PC-3 (cell line): ENCODE measurements around the gene OXCT1. TPM values are rescaled to one million over a fixed set of nuclear protein-coding genes. Genes with fewer than 3 reads are reported as not detected.

Source experiments
- ATAC-seq: fragments of 200-7000 bp; cut with Tn5 transposase; 2 replicates; pipeline ENCODE4 v1.9.1; 2020; ENCODE audit warnings: mild to moderate bottlenecking, moderate library complexity
- BruUV-seq: library from RNA; stranded (reverse); fragments of 400-500 nt; replicated peaks from 2 replicates; lab custom pipeline; 2021; lab: Mats Ljungman, UMichigan
- CTCF ChIA-PET: fragments of 300-600 bp; sonication (Branson Sonifier 250); formaldehyde crosslinking; loops from one replicate; lab custom pipeline; 2022; ENCODE audit warnings: antibody characterized with exemption; lab: Charles Lee
- POLR2A ChIA-PET: fragments of 300-600 bp; sonication (Branson Sonifier 250); formaldehyde crosslinking; loops from one replicate; lab custom pipeline; 2022; ENCODE audit warnings: antibody characterized with exemption; ENCODE audit not compliant: unreplicated experiment; lab: Charles Lee
- DNase-seq: peaks from one replicate; pipeline ENCODE4 v3.0.0-alpha.2; 2015
- H2AFZ ChIP-seq: fragments of 300-600 bp; sonication (generic); 2 replicates; pipeline ENCODE4 v1.6.0; 2016; ENCODE audit warnings: antibody characterized with exemption, low read length
- H3F3A ChIP-seq: fragments of 300-600 bp; sonication (generic); one replicate; pipeline ENCODE4 v1.6.0; 2017; ENCODE audit warnings: antibody characterized with exemption, low read length, control low read depth, mild to moderate bottlenecking; ENCODE audit not compliant: unreplicated experiment
- H3K27ac ChIP-seq: fragments of 300-600 bp; sonication (generic); 2 replicates; pipeline ENCODE4 v1.5.1; 2016; ENCODE audit warnings: mild to moderate bottlenecking, low read length
- H3K27me3 ChIP-seq: fragments of 300-600 bp; sonication (generic); 2 replicates; pipeline ENCODE4 v1.6.1; 2016; ENCODE audit warnings: low read length, mixed read lengths
- H3K36me3 ChIP-seq: fragments of 300-600 bp; sonication (generic); 2 replicates; pipeline ENCODE4 v1.6.1; 2016; ENCODE audit warnings: low read depth, mixed run types, low read length, mixed read lengths
- H3K4me1 ChIP-seq: fragments of 300-600 bp; sonication (generic); 2 replicates; pipeline ENCODE4 v1.5.1; 2016; ENCODE audit warnings: low read length; ENCODE audit not compliant: insufficient read depth
- H3K4me2 ChIP-seq: fragments of 300-600 bp; sonication (generic); 2 replicates; pipeline ENCODE4 v1.6.0; 2016; ENCODE audit warnings: low read length
- H3K4me3 ChIP-seq: fragments of 300-600 bp; sonication (generic); 2 replicates; pipeline ENCODE4 v1.5.1; 2016; ENCODE audit warnings: mild to moderate bottlenecking, low read length, mixed read lengths
- H3K79me2 ChIP-seq: fragments of 300-600 bp; sonication (generic); 2 replicates; pipeline ENCODE4 v1.6.1; 2017; ENCODE audit warnings: low read length, mixed read lengths
- H3K9ac ChIP-seq: fragments of 300-600 bp; sonication (generic); 2 replicates; pipeline ENCODE4 v1.6.0; 2016; ENCODE audit warnings: mild to moderate bottlenecking, low read length
- H3K9me2 ChIP-seq: fragments of 300-600 bp; sonication (generic); replicated peaks from 2 replicates; pipeline ENCODE4 v1.6.1; 2016; ENCODE audit warnings: mixed run types, low read length, mixed read lengths
- H3K9me3 ChIP-seq: fragments of 300-600 bp; sonication (generic); 2 replicates; pipeline ENCODE4 v1.6.1; 2016; ENCODE audit warnings: low read length, mixed read lengths
- H4K20me1 ChIP-seq: fragments of 300-600 bp; sonication (generic); 2 replicates; pipeline ENCODE4 v1.6.1; 2016; ENCODE audit warnings: low read length, mixed read lengths
- EZH2 ChIP-seq: fragments of 300-600 bp; sonication (generic); IDR thresholded peaks from one replicate; pipeline ENCODE4 v1.6.1; 2017; ENCODE audit warnings: antibody characterized with exemption, mild to moderate bottlenecking, low read length; ENCODE audit not compliant: unreplicated experiment
- EZH2phosphoT487 ChIP-seq: fragments of 300-600 bp; sonication (generic); IDR thresholded peaks from 2 replicates; pipeline ENCODE4 v1.6.1; 2018; ENCODE audit warnings: mild to moderate bottlenecking, antibody characterized with exemption, low read length, borderline replicate concordance
- intact Hi-C: fragments of 100-400 bp; cut with micrococcal nuclease; formaldehyde crosslinking; loops from 2 replicates; pipeline ENCODE4 v1.9.0; 2023
- total RNA-seq: library from RNA; depleted of rRNA; stranded (reverse); fragments of >200 nt; gene quantifications from 2 replicates; pipeline ENCODE4 v1.2.3, GENCODE V29; 2014
- TF ChIP-seq, protein P1 (sequence below): fragments of 300-600 bp; sonication (generic); conservative IDR thresholded peaks from 2 replicates; pipeline ENCODE4 v1.5.1; 2017; ENCODE audit warnings: antibody characterized with exemption, low read depth, mild to moderate bottlenecking, low read length

The OXCT1 gene
- total RNA-seq, 1 experiment from 2014 or later = 25.5 TPM

DNA sequence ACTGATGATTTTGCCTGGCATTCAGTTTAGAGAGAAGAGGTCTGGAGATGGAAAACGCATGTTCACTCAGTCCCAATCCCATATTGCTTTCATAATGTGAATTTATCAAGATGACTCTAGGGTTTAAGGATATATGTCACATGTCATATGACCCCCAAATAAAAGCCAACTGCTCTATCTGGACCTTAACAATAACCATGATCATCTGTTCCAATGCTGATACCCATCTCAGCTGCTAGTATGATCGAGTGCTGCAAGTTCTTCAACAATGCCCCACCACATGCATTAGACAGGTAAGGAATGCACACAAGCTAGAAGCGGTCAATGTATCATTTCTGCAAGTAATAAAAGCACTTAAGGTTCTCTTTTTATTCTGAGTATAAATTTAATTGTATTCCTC is 91.8 kb downstream of the OXCT1 start:
- H3K27me3 ChIP-seq = no peaks in the 10 kb centered on the region
- H3K9me3 ChIP-seq = no peaks in the 10 kb centered on the region
- no peaks in the 10 kb centered on the region for H4K20me1 ChIP-seq
- DNase-seq (no peak), ATAC-seq (no peak)
- no peaks in the 10 kb centered on the region for H3K4me1 ChIP-seq
- no peak overlapping the region for H3K4me3 ChIP-seq
- no peaks in the 10 kb centered on the region for H3K9me2 ChIP-seq
- H3K36me3 ChIP-seq = no peaks in the 10 kb centered on the region
- no peak for TF ChIP-seq EZH2
- TF ChIP-seq, protein P1, sequence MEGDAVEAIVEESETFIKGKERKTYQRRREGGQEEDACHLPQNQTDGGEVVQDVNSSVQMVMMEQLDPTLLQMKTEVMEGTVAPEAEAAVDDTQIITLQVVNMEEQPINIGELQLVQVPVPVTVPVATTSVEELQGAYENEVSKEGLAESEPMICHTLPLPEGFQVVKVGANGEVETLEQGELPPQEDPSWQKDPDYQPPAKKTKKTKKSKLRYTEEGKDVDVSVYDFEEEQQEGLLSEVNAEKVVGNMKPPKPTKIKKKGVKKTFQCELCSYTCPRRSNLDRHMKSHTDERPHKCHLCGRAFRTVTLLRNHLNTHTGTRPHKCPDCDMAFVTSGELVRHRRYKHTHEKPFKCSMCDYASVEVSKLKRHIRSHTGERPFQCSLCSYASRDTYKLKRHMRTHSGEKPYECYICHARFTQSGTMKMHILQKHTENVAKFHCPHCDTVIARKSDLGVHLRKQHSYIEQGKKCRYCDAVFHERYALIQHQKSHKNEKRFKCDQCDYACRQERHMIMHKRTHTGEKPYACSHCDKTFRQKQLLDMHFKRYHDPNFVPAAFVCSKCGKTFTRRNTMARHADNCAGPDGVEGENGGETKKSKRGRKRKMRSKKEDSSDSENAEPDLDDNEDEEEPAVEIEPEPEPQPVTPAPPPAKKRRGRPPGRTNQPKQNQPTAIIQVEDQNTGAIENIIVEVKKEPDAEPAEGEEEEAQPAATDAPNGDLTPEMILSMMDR = no peak
- TF ChIP-seq EZH2phosphoT487 = no peak
- no peak overlapping the region for H2AFZ ChIP-seq
- no peaks in the 10 kb centered on the region for H3F3A ChIP-seq
- ChIA-PET CTCF (no interaction called here), POLR2A (no interaction called here)
- no peak overlapping the region for H3K27ac ChIP-seq
- BruUV-seq = no TSS peak
- H3K79me2 ChIP-seq = no peaks in the 10 kb centered on the region
- no peak overlapping the region for H3K9ac ChIP-seq
- no peak overlapping the region for H3K4me2 ChIP-seq
- intact Hi-C loops = no loop called here

DNA sequence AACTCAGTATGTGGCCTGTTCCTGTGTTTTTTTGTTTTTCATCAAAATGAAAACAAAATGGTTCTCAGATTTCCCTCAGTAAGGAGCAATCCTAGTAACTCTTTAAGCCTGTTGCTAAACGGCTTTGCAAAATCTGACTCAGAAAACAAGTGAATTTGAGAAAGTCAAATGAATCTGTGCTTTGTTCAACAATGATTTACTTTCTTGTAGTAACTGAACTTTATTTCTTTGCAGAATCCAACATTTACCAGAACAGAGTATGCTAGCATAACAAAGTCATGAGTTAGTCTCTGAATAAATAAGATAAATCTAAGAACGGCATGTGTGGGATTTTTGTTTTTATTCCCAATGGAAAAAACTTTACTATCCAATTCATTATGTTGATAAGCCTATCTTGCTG is 93.8 kb downstream of the OXCT1 start:
- ChIA-PET POLR2A (no interaction called here), CTCF (no interaction called here)
- Histone ChIP-seq H3K79me2 (no peaks in the 10 kb centered on the region), H3K4me1 (no peaks in the 10 kb centered on the region), H3K4me2 (no peak overlapping the region), H3F3A (no peaks in the 10 kb centered on the region), H3K9me3 (no peaks in the 10 kb centered on the region), H3K36me3 (no peaks in the 10 kb centered on the region), H3K27me3 (no peaks in the 10 kb centered on the region), H4K20me1 (no peaks in the 10 kb centered on the region), H3K9me2 (no peaks in the 10 kb centered on the region), H3K4me3 (no peak overlapping the region), H3K27ac (no peak overlapping the region), H3K9ac (no peak overlapping the region), H2AFZ (no peak overlapping the region)
- intact Hi-C loops = no loop called here
- no peak for ATAC-seq
- no TSS peak for BruUV-seq
- TF ChIP-seq EZH2phosphoT487 = no peak
- no peak for TF ChIP-seq EZH2
- TF ChIP-seq, protein P1 = no peak
- no peak for DNase-seq

DNA sequence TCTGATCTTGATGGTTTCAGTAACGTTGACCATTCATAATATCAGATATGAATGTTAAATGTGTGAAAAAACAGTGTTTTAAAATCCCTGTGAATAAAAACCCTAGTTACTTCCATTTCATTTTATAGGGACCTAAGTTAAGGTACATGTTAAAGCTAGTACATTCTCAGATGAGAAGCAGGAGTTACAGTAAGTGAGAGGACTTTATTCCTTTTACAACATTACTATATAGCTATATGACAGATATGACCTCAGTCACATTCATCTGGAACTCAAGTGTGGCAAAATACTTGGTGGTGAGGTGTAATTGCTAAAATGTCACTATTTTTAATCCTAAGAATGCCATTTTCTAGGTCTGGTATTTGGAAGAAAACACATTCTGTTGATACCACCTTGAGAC is 96.4 kb downstream of the OXCT1 start:
- no peaks in the 10 kb centered on the region for H3K36me3 ChIP-seq
- H3K9ac ChIP-seq = no peak overlapping the region
- no peaks in the 10 kb centered on the region for H3K9me3 ChIP-seq
- H3F3A ChIP-seq = no peaks in the 10 kb centered on the region
- no peak overlapping the region for H2AFZ ChIP-seq
- no peaks in the 10 kb centered on the region for H3K4me1 ChIP-seq
- POLR2A ChIA-PET = no interaction called here
- no peaks in the 10 kb centered on the region for H4K20me1 ChIP-seq
- ATAC-seq (no peak), DNase-seq (no peak)
- no peaks in the 10 kb centered on the region for H3K27me3 ChIP-seq
- CTCF ChIA-PET = interaction anchor here (0.6 kb wide), 1 partner anchor 16 kb away, joined by 3 read pairs; no protein-coding TSS in a partner anchor
- no peaks in the 10 kb centered on the region for H3K9me2 ChIP-seq
- H3K4me2 ChIP-seq = no peak overlapping the region
- H3K4me3 ChIP-seq = no peak overlapping the region
- BruUV-seq = no TSS peak
- intact Hi-C loops = no loop called here
- no peak overlapping the region for H3K27ac ChIP-seq
- H3K79me2 ChIP-seq = no peaks in the 10 kb centered on the region
- TF ChIP-seq, protein P1 = no peak
- TF ChIP-seq EZH2phosphoT487 = no peak
- no peak for TF ChIP-seq EZH2
